ENCODE data around the gene OR1K1. TPM values are rescaled to one million over a fixed set of nuclear protein-coding genes. Genes with fewer than 3 reads are reported as not detected.

Gene OR1K1
- total RNA-seq, 1 experiment from 2014 or later: not detected

DNA sequence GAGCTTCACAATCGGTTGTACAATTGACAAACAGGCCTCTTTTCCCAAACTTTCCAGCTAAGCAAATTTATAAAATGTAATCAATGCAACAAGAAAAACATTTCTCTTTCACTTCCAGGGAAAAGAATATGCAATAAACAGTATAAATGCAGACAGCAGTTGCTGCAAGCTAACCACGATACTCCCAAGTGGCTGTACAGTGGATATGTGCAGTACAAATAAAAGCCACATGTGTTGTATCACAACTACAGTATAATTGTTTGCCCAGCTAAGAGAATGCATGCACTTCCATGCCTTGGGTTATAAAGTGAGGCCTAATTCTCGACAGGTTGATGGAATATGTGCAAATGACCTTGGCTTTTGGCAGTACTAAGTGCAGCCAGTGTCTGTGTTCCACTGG is 45.2 kb downstream of the OR1K1 start:
- TF ChIP-seq EZH2 (IDR thresholded peaks at IDR 0.05; ENCODE audit: low read depth) (no peak), CTCF (conservative IDR thresholded peaks at IDR 0.05) (no peak)
- CTCF ChIA-PET: no interaction called here
- H4K20me1 ChIP-seq (ENCODE audit: insufficient read depth): no peaks in the 10 kb centered on the region

GRCh38 chr9:122846371-122846940 is 46.5 kb downstream of the OR1K1 start:
- intact Hi-C loops (cut with micrococcal nuclease; ENCODE audit: unreplicated experiment): no loop called here

More for the DNA sequence above, 45.2 kb downstream of the OR1K1 start:
- no peaks in the 10 kb centered on the region for H3K27me3 ChIP-seq (ENCODE audit: insufficient read depth, low read depth)
- no peaks in the 10 kb centered on the region for H3K79me2 ChIP-seq (ENCODE audit: low read depth)
- H3K4me2 ChIP-seq: no peak overlapping the region
- H3K9me2 ChIP-seq (ENCODE audit: insufficient read depth): no peaks in the 10 kb centered on the region
- DNase-seq: no peak
- no peak overlapping the region for H3K4me3 ChIP-seq
- peaks cover 3% of the 10 kb centered on the region; the same call in 1 of the 2 replicates for H3F3A ChIP-seq (ENCODE audit: insufficient read depth, low read depth)
- no peaks in the 10 kb centered on the region for H3K4me1 ChIP-seq (replicated peaks; ENCODE audit: insufficient read depth)
- H3K27ac ChIP-seq: no peak overlapping the region
- BruUV-seq (replicated peaks): no TSS peak
- intact Hi-C loops (cut with micrococcal nuclease; ENCODE audit: unreplicated experiment): no loop called here
- POLR2A ChIA-PET (ENCODE audit: unreplicated experiment): interaction anchor here (0.7 kb wide), 1 partner anchor 91 kb away, joined by 4 read pairs; no protein-coding TSS in a partner anchor
- no peaks in the 10 kb centered on the region for H3K36me3 ChIP-seq (ENCODE audit: low read depth)
- H2AFZ ChIP-seq: no peak overlapping the region
- no peaks in the 10 kb centered on the region for H3K9me3 ChIP-seq (ENCODE audit: insufficient read depth, low read depth)

GRCh38 chr9:122848256-122848943 is 48.5 kb downstream of the OR1K1 start:
- Histone ChIP-seq H3K27me3 (ENCODE audit: insufficient read depth, low read depth) (no peaks in the 10 kb centered on the region), H3K9me3 (ENCODE audit: insufficient read depth, low read depth) (no peaks in the 10 kb centered on the region), H3K4me3 (no peak overlapping the region), H3K79me2 (ENCODE audit: low read depth) (no peaks in the 10 kb centered on the region), H3K36me3 (ENCODE audit: low read depth) (peaks cover 2% of the 10 kb centered on the region; the same call in 1 of the 2 replicates), H3K4me1 (replicated peaks; ENCODE audit: insufficient read depth) (no peaks in the 10 kb centered on the region), H3F3A (ENCODE audit: insufficient read depth, low read depth) (no peaks in the 10 kb centered on the region), H2AFZ (no peak overlapping the region), H3K27ac (no peak overlapping the region), H4K20me1 (ENCODE audit: insufficient read depth) (no peaks in the 10 kb centered on the region), H3K4me2 (no peak overlapping the region), H3K9me2 (ENCODE audit: insufficient read depth) (no peaks in the 10 kb centered on the region)
- intact Hi-C loops (cut with micrococcal nuclease; ENCODE audit: unreplicated experiment): no loop called here
- DNase-seq: no peak
- POLR2A ChIA-PET (ENCODE audit: unreplicated experiment): interaction anchor here (0.5 kb wide), 1 partner anchor 21 kb away, joined by 8 read pairs; no protein-coding TSS in a partner anchor
- CTCF ChIA-PET: no interaction called here
- no peak for TF ChIP-seq CTCF (conservative IDR thresholded peaks at IDR 0.05)
- TF ChIP-seq EZH2 (IDR thresholded peaks at IDR 0.05; ENCODE audit: low read depth): no peak
- BruUV-seq (replicated peaks): no TSS peak

More at GRCh38 chr9:122846371-122846940, 46.5 kb downstream of the OR1K1 start:
- Histone ChIP-seq H3K36me3 (ENCODE audit: low read depth) (no peaks in the 10 kb centered on the region), H3K4me2 (no peak overlapping the region), H3K9me3 (ENCODE audit: insufficient read depth, low read depth) (no peaks in the 10 kb centered on the region), H2AFZ (no peak overlapping the region), H3F3A (ENCODE audit: insufficient read depth, low read depth) (peaks cover 3% of the 10 kb centered on the region; the same call in 1 of the 2 replicates), H4K20me1 (ENCODE audit: insufficient read depth) (no peaks in the 10 kb centered on the region), H3K9me2 (ENCODE audit: insufficient read depth) (no peaks in the 10 kb centered on the region), H3K27me3 (ENCODE audit: insufficient read depth, low read depth) (no peaks in the 10 kb centered on the region), H3K79me2 (ENCODE audit: low read depth) (no peaks in the 10 kb centered on the region), H3K4me1 (replicated peaks; ENCODE audit: insufficient read depth) (no peaks in the 10 kb centered on the region), H3K27ac (no peak overlapping the region), H3K4me3 (no peak overlapping the region)
- no peak for DNase-seq
- no TSS peak for BruUV-seq (replicated peaks)
- TF ChIP-seq CTCF (conservative IDR thresholded peaks at IDR 0.05) (no peak), EZH2 (IDR thresholded peaks at IDR 0.05; ENCODE audit: low read depth) (no peak)
- ChIA-PET CTCF (no interaction called here), POLR2A (ENCODE audit: unreplicated experiment) (no interaction called here)

Other genes starting within 250 kb of the OR1K1 start
- not detected in 2 replicates for gene OR1N2, start 247.0 kb upstream of the OR1K1 start, total RNA-seq (2021)
- gene OR1L8, start 216.7 kb upstream of the OR1K1 start, total RNA-seq (2021): not detected in 2 replicates
- gene OR1Q1, start 185.4 kb upstream of the OR1K1 start, total RNA-seq (2021): not detected in 2 replicates
- not detected in 2 replicates for gene OR1B1, start 142.5 kb upstream of the OR1K1 start, total RNA-seq (2021)
- not detected in 2 replicates for gene OR1L1, start 138.4 kb upstream of the OR1K1 start, total RNA-seq (2021)
- not detected in 2 replicates for gene OR1L3, start 125.0 kb upstream of the OR1K1 start, total RNA-seq (2021)
- gene OR1L4, start 76.1 kb upstream of the OR1K1 start, total RNA-seq (2021): not detected in 2 replicates
- gene OR1L6, start 57.8 kb upstream of the OR1K1 start, total RNA-seq (2021): not detected in 2 replicates
- not detected in 2 replicates for gene OR5C1, start 11.2 kb upstream of the OR1K1 start, total RNA-seq (2021)
- 23.2 and 28.9 TPM in 2 replicates for gene PDCL, start 28.5 kb downstream of the OR1K1 start, total RNA-seq (2021)
- gene RC3H2, start 105.2 kb downstream of the OR1K1 start, total RNA-seq (2021): 58.8 and 59.3 TPM in 2 replicates
- gene ZBTB6, start 113.2 kb downstream of the OR1K1 start, total RNA-seq (2021): 7.7 and 8.7 TPM in 2 replicates
- gene ZBTB26, start 131.4 kb downstream of the OR1K1 start, total RNA-seq (2021): 10.2 and 12.2 TPM in 2 replicates
- 95.8 and 103 TPM in 2 replicates for gene RABGAP1, start 140.9 kb downstream of the OR1K1 start, total RNA-seq (2021)
- gene GPR21, start 233.5 kb downstream of the OR1K1 start, total RNA-seq (2021): 1.6 and 3.7 TPM in 2 replicates

All from PC-9 (cell line).